ENCODE measurements around the gene DLL4. TPM values are rescaled to one million over a fixed set of nuclear protein-coding genes. Genes with fewer than 3 reads are reported as not detected.

Gene DLL4
- 0.50 and 0.82 TPM in 2 replicates for total RNA-seq

DNA sequence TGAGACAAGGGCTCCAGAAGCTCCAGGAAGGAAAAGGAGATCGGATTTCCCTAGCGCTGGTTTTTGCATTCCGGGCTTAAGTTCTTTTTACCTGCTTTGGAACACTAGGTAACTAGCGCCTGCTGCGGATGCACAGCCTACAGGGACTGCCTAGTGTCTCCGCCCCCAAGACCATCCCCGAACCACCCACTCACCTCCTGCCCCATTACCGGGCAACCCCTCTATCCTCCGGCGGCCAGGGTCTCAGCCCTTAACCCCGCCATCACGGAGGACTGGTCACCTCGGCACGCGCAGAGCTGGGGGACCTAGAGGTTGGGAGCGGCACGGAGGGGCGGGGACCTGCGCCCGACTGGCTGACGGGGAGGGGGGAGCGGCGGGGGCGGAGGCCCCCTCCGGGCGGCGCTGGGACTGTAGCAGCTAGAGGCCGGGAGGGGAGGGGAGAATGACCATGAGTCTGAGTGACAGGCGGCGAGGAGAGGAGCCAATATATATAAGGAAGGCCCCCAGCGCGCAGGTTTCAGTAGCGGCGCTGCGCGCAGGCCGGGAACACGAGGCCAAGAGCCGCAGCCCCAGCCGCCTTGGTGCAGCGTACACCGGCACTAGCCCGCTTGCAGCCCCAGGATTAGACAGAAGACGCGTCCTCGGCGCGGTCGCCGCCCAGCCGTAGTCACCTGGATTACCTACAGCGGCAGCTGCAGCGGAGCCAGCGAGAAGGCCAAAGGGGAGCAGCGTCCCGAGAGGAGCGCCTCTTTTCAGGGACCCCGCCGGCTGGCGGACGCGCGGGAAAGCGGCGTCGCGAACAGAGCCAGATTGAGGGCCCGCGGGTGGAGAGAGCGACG is at the start of gene DLL4:
Gene DLL4 (plus strand): TSS at position 520 of the 839 bp plus-strand sequence. CDS start 329 bp downstream, outside the sequence.
- no peak for DNase-seq (ENCODE audit: low read depth)
- H3K27me3 ChIP-seq (ENCODE audit: control insufficient read depth, insufficient read depth, low read length): peaks cover 84% of the 10 kb centered on the region

DNA sequence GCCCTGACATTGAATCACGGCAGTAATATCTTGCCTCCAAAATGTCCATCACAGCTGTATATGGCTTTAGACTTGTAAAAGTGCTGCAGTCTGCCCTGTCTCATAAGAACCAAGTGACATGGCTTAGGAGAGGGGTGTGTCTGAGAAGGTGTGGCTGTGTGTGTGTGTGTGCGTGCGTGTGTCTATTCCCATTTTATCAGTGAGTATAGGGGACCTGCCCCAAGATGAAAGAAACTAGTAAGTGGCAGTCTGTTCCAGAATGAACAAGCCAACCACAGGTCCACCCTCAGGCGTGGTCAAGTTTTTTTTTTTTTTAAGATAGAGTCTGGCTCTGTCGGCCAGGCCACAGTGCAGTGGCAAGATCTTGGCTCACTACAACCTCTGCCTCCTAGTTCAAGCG is 49.5 kb upstream of the DLL4 start:
- Histone ChIP-seq H3K36me3 (ENCODE audit: control insufficient read depth, insufficient read depth, low read length) (no peaks in the 10 kb centered on the region), H3K4me3 (ENCODE audit: low read depth, low read length) (no peak overlapping the region), H3K27me3 (ENCODE audit: control insufficient read depth, insufficient read depth, low read length) (no peaks in the 10 kb centered on the region)
- no peak for TF ChIP-seq CTCF (IDR thresholded peaks at IDR 0.05; ENCODE audit: insufficient read depth, low read length, poor library complexity, severe bottlenecking)
- no peak for DNase-seq (ENCODE audit: low read depth)

More for the DNA sequence above, at the start of gene DLL4:
- H3K4me3 ChIP-seq (ENCODE audit: low read depth, low read length): peak within 1 kb of the TSS; percentile 25
- TF ChIP-seq CTCF (IDR thresholded peaks at IDR 0.05; ENCODE audit: insufficient read depth, low read length, poor library complexity, severe bottlenecking): no peak
- no peaks in the 10 kb centered on the region for H3K36me3 ChIP-seq (ENCODE audit: control insufficient read depth, insufficient read depth, low read length)

- no peak for TF ChIP-seq CTCF (IDR thresholded peaks at IDR 0.05; ENCODE audit: insufficient read depth, low read length, poor library complexity, severe bottlenecking)
These were observed 47.8 kb upstream of the DLL4 start for GRCh38 chr15:40881351-40881750.

GRCh38 chr15:40886586-40886985 is 42.6 kb upstream of the DLL4 start:
- H3K36me3 ChIP-seq (ENCODE audit: control insufficient read depth, insufficient read depth, low read length): no peaks in the 10 kb centered on the region

More at GRCh38 chr15:40881351-40881750, 47.8 kb upstream of the DLL4 start:
- no peak for DNase-seq (ENCODE audit: low read depth)
- Histone ChIP-seq H3K36me3 (ENCODE audit: control insufficient read depth, insufficient read depth, low read length) (no peaks in the 10 kb centered on the region), H3K4me3 (ENCODE audit: low read depth, low read length) (no peak overlapping the region), H3K27me3 (ENCODE audit: control insufficient read depth, insufficient read depth, low read length) (no peaks in the 10 kb centered on the region)

DNA sequence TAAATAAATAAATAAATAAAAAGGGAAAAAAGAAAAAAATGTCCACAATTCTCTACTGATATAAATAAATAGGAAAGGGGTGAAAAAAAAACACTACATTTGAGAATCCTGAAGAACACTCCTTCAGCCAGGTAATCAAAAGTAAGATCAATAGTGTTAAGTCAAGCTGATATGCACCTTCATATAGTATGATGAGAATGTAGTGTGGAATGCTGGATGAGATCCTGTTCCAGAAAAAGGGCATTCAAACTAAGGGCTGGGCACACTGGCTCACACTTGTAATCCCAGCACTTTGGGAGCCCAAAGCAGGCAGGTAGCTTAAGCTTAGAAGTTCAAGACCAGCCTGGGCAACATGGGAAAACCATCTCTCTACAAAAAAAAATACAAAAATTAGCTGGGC is 40.0 kb upstream of the DLL4 start:
- Histone ChIP-seq H3K27me3 (ENCODE audit: control insufficient read depth, insufficient read depth, low read length) (no peaks in the 10 kb centered on the region), H3K4me3 (ENCODE audit: low read depth, low read length) (no peak overlapping the region), H3K36me3 (ENCODE audit: control insufficient read depth, insufficient read depth, low read length) (no peaks in the 10 kb centered on the region)
- DNase-seq (ENCODE audit: low read depth): no peak
- TF ChIP-seq CTCF (IDR thresholded peaks at IDR 0.05; ENCODE audit: insufficient read depth, low read length, poor library complexity, severe bottlenecking): no peak

More at GRCh38 chr15:40886586-40886985, 42.6 kb upstream of the DLL4 start:
- H3K27me3 ChIP-seq (ENCODE audit: control insufficient read depth, insufficient read depth, low read length): no peaks in the 10 kb centered on the region
- no peak for DNase-seq (ENCODE audit: low read depth)
- no peak for TF ChIP-seq CTCF (IDR thresholded peaks at IDR 0.05; ENCODE audit: insufficient read depth, low read length, poor library complexity, severe bottlenecking)
- no peak overlapping the region for H3K4me3 ChIP-seq (ENCODE audit: low read depth, low read length)
